GM12892 (cell line): ENCODE measurements around the gene PSIP1.

Source experiments
- POLR2A ChIP-seq: IDR thresholded peaks from 2 replicates; pipeline ENCODE4 v1.6.1; 2011; ENCODE audit warnings: low read depth, low read length, control low read depth
- TAF1 ChIP-seq: IDR thresholded peaks from 2 replicates; pipeline ENCODE4 v1.6.1; 2011; ENCODE audit warnings: low read depth, mild to moderate bottlenecking, control low read depth, low read length, borderline replicate concordance

DNA sequence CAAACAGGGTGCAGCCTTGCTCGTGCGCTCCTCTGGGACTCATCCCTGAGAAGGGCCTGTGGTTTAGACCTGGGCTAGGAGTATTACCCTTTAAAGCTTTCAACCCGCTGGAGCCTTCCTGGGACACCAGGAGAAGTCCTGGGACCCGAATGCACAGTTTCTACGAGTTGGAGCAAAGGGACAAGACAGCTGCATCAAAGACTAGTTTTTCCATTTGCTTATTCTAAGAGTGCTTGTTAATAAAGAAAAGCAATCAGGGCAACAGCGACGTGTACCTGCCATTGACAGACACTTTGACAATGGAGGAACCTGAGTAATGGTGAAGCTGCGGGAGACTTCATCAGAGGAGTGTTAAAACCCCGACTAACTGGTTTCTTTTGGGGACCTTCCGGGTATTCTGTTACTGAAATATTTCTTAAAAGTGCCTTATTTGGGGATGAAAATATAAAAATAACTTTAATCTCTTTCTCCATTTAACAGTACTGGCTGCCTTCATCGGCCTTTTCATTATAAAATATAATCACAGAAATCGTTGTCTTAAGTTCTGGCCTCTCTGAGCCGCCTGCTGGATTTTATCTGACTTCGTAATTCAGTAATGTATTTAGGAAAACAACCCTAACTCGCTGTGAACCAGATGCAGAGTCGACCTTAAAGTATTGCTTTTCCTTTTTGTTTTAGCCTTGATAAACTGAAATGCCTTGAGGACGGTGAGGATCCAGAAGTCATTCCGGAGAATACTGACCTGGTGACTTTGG lies 87.4 kb downstream of the PSIP1 start:
- no peak for TF ChIP-seq POLR2A
- TF ChIP-seq TAF1: no peak
